IPS-NIHi7 (cell line): Measurements from ENCODE around the gene RHOXF2.

Experiments
- DNase-seq: peaks from one replicate; pipeline ENCODE4 v3.0.0; 2012; ENCODE audit warnings: mixed read lengths; ENCODE audit errors: extremely low spot score

The RHOXF2 gene

DNA sequence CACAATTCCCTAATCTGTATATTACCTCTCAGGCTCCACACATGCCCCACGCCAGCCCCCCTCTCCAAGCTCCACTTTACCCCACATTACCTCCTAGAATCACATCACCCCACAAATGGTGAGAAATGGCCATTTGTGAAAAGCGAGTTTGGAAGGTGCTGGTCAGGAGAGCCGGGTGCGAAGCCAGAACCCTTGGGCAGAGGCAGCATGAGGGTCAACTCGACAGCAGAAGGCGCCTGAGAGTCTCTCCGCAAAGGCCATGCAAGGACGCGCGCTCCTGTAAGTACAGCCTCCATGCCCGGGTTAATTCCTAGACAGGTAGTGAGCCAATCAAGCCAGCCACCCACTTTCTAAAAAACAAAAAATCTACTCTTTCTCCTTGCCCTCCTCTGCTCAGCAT is 42.4 kb downstream of the RHOXF2 start:
- DNase-seq: no peak

- no peak for DNase-seq
These were observed 47.7 kb downstream of the RHOXF2 start for GRCh38 chrX:120205816-120206753.

GRCh38 chrX:120207009-120207605 is 48.7 kb downstream of the RHOXF2 start:
- no peak for DNase-seq

GRCh38 chrX:120213438-120214265 is 55.2 kb downstream of the RHOXF2 start:
- DNase-seq: peak; percentile 78
